Karpas-422 (cell line): ENCODE measurements around the gene RHBDL3. TPM values are rescaled to one million over a fixed set of nuclear protein-coding genes. Genes with fewer than 3 reads are reported as not detected.
"Not testable (repeated sequence)": the region's sequence is repeated elsewhere in the genome, so short reads cannot be mapped to it uniquely, and the experiment has no call there.

ENCODE experiments used
- DNase-seq: peaks from one replicate; pipeline ENCODE4 v3.0.0-alpha.2; 2015
- H2AFZ ChIP-seq: fragments of 200-600 bp; sonication (generic); 2 replicates; pipeline ENCODE4 v1.6.1; 2014; ENCODE audit warnings: antibody characterized with exemption, low read length, mixed read lengths
- H3K27ac ChIP-seq: fragments of 200-600 bp; sonication (generic); 2 replicates; pipeline ENCODE4 v1.5.1; 2014; ENCODE audit warnings: mild to moderate bottlenecking, low read length, moderate library complexity
- H3K27me3 ChIP-seq: fragments of 200-600 bp; sonication (generic); 2 replicates; pipeline ENCODE4 v1.6.1; 2014; ENCODE audit warnings: low read length, mixed read lengths
- H3K36me3 ChIP-seq: fragments of 200-600 bp; sonication (generic); 2 replicates; pipeline ENCODE4 v1.6.1; 2014; ENCODE audit warnings: low read length, mixed read lengths; ENCODE audit not compliant: insufficient read depth
- H3K4me1 ChIP-seq: fragments of 200-600 bp; sonication (generic); 2 replicates; pipeline ENCODE4 v1.6.1; 2014; ENCODE audit warnings: mild to moderate bottlenecking, low read length, mixed read lengths
- H3K4me2 ChIP-seq: fragments of 200-600 bp; sonication (generic); 2 replicates; pipeline ENCODE4 v1.6.1; 2014; ENCODE audit warnings: low read length, low read depth, mild to moderate bottlenecking; ENCODE audit not compliant: poor library complexity, severe bottlenecking
- H3K4me3 ChIP-seq: fragments of 200-600 bp; sonication (generic); 2 replicates; pipeline ENCODE4 v1.5.1; 2014; ENCODE audit warnings: mild to moderate bottlenecking, antibody characterized with exemption, low read length, mixed read lengths
- H3K79me2 ChIP-seq: fragments of 200-600 bp; sonication (generic); 2 replicates; pipeline ENCODE4 v1.6.1; 2014; ENCODE audit warnings: mild to moderate bottlenecking, low read length, mixed read lengths
- H3K9ac ChIP-seq: fragments of 200-600 bp; sonication (generic); 2 replicates; pipeline ENCODE4 v1.6.0; 2014; ENCODE audit warnings: low read length
- H3K9me2 ChIP-seq: fragments of 200-600 bp; sonication (generic), shearing (Covaris generic); replicated peaks from 2 replicates; pipeline ENCODE4 v1.6.0; 2014; ENCODE audit warnings: mild to moderate bottlenecking, low read length, moderate library complexity; ENCODE audit not compliant: insufficient read depth
- H3K9me3 ChIP-seq: fragments of 300-700, 200-600 bp; sonication (generic); 2 replicates; pipeline ENCODE4 v1.6.1; 2014; ENCODE audit warnings: low read length, mixed read lengths
- H4K20me1 ChIP-seq: fragments of 200-600 bp; sonication (generic); 2 replicates; pipeline ENCODE4 v1.6.1; 2014; ENCODE audit warnings: mild to moderate bottlenecking, antibody characterized with exemption, low read length, low read depth; ENCODE audit not compliant: insufficient read depth
- total RNA-seq: library from RNA; depleted of rRNA; stranded (reverse); fragments of >200 nt; shearing (Covaris generic); gene quantifications from 2 replicates; pipeline ENCODE4 v1.2.3, GENCODE V29; 2014; ENCODE audit warnings: low replicate concordance

RHBDL3 gene
- total RNA-seq, 1 experiment from 2014 or later: not detected

- H3K27ac ChIP-seq: peak overlapping the region; percentile 73; the same call in 1 of the 2 replicates
- H3K27me3 ChIP-seq: no peaks in the 10 kb centered on the region
- H3K36me3 ChIP-seq: peaks cover 13% of the 10 kb centered on the region; the same call in 1 of the 2 replicates
- DNase-seq: no peak
- H3K9ac ChIP-seq: peak overlapping the region; percentile 80
- peaks cover 22% of the 10 kb centered on the region for H3K4me1 ChIP-seq
- no peaks in the 10 kb centered on the region for H3K9me2 ChIP-seq
- peak overlapping the region; percentile 88 for H3K4me2 ChIP-seq
- H2AFZ ChIP-seq: peak overlapping the region; percentile 89; the same call in 1 of the 2 replicates
- no peaks in the 10 kb centered on the region for H3K9me3 ChIP-seq
- H3K4me3 ChIP-seq: peak overlapping the region; percentile 76
- peaks cover 14% of the 10 kb centered on the region; the same call in 1 of the 2 replicates for H3K79me2 ChIP-seq
- H4K20me1 ChIP-seq: no peaks in the 10 kb centered on the region
Measured at GRCh38 chr17:32342603-32343325, 77.1 kb downstream of the RHBDL3 start.

GRCh38 chr17:32345951-32346600, 80.4 kb downstream of the RHBDL3 start:
- no peak overlapping the region for H3K4me2 ChIP-seq

GRCh38 chr17:32348483-32348800, 82.8 kb downstream of the RHBDL3 start:
- no peak overlapping the region for H2AFZ ChIP-seq
- no peak overlapping the region for H3K27ac ChIP-seq
- no peak overlapping the region for H3K9ac ChIP-seq
- peaks cover 45% of the 10 kb centered on the region for H3K79me2 ChIP-seq
- H3K9me3 ChIP-seq: no peaks in the 10 kb centered on the region
- H3K4me1 ChIP-seq: peaks cover 27% of the 10 kb centered on the region
- no peak overlapping the region for H3K4me3 ChIP-seq
- H3K9me2 ChIP-seq: no peaks in the 10 kb centered on the region
- peaks cover 19% of the 10 kb centered on the region; the same call in 1 of the 2 replicates for H3K36me3 ChIP-seq
- DNase-seq: no peak
- H4K20me1 ChIP-seq: peaks cover 21% of the 10 kb centered on the region
- no peaks in the 10 kb centered on the region for H3K27me3 ChIP-seq
- H3K4me2 ChIP-seq: peak overlapping the region; percentile 94

More at GRCh38 chr17:32345951-32346600, 80.4 kb downstream of the RHBDL3 start:
- Histone ChIP-seq H3K4me3 (no peak overlapping the region), H3K27ac (no peak overlapping the region), H4K20me1 (peaks cover 4% of the 10 kb centered on the region), H3K27me3 (no peaks in the 10 kb centered on the region), H3K36me3 (peaks cover 2% of the 10 kb centered on the region; the same call in 1 of the 2 replicates), H3K9me2 (no peaks in the 10 kb centered on the region), H2AFZ (no peak overlapping the region), H3K9ac (no peak overlapping the region), H3K4me1 (peaks cover 26% of the 10 kb centered on the region), H3K79me2 (peaks cover 26% of the 10 kb centered on the region), H3K9me3 (no peaks in the 10 kb centered on the region)
- no peak for DNase-seq

GRCh38 chr17:32349503-32349853, 83.8 kb downstream of the RHBDL3 start:
- H3K4me2 ChIP-seq: peak overlapping the region; percentile 94
- peaks cover 54% of the 10 kb centered on the region for H3K79me2 ChIP-seq
- no peak overlapping the region for H2AFZ ChIP-seq
- H3K27ac ChIP-seq: peak overlapping the region; percentile 84
- peaks cover 24% of the 10 kb centered on the region for H3K36me3 ChIP-seq
- H3K9me2 ChIP-seq: no peaks in the 10 kb centered on the region
- H4K20me1 ChIP-seq: peaks cover 28% of the 10 kb centered on the region
- peaks cover 27% of the 10 kb centered on the region for H3K4me1 ChIP-seq
- H3K9me3 ChIP-seq: no peaks in the 10 kb centered on the region
- H3K9ac ChIP-seq: peak overlapping the region; percentile 96
- no peak for DNase-seq
- peak overlapping the region; percentile 91 for H3K4me3 ChIP-seq
- no peaks in the 10 kb centered on the region for H3K27me3 ChIP-seq

DNA sequence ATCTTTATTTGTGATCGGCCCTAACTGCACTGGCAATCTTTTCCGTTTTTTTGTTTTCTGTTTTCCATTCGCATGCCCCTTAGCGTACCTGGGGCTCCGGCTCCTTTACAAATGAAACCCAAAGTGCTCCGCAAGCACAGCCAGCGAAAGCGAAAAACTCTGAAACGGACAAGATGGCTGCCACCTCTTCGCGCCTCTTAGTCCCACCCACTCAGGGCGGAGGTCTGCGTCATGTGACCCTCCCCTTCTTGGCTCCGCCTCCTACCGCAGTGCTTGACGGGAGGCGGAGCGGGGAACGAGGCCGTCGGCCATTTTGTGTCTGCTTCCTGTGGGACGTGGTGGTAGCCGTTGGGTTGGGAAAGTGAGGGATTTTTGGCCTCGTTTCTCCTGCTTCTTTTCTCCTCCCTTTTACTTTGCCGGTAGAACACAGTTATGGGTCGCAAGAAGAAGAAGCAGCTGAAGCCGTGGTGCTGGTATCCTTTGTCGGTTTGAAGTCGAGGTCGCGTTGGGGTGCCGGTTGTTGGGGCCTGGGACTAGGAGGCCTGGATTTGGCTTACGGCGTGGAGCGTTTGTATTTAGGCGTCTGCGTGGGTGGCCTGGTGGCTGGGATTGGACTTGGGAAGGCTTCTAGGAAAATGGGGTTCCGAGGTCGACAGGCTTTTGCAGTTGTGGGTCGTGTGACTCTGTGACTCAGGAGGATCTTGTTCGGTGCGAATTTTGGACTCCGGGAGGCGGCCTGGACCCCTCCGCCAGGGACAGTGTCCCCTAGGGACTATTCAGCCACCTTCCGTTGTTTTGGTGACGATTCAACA, 84.4 kb downstream of the RHBDL3 start, which contains the start of gene ZNF207:
Gene ZNF207, plus strand, starts transcription at position 304 of the 812 bp plus-strand sequence. Its CDS starts 129 bp downstream, at position 433.
- H3K36me3 ChIP-seq: peaks cover 25% of the 10 kb centered on the region
- H3K9ac ChIP-seq: peak within 1 kb of the TSS; percentile 96
- peak within 1 kb of the TSS; percentile 91 for H3K4me3 ChIP-seq
- no peaks in the 10 kb centered on the region for H3K27me3 ChIP-seq
- H3K9me3 ChIP-seq: no peaks in the 10 kb centered on the region
- peaks cover 34% of the 10 kb centered on the region for H4K20me1 ChIP-seq
- peaks cover 60% of the 10 kb centered on the region for H3K79me2 ChIP-seq
- H2AFZ ChIP-seq: no peak within 1 kb of the TSS
- no peaks in the 10 kb centered on the region for H3K9me2 ChIP-seq
- peaks cover 27% of the 10 kb centered on the region for H3K4me1 ChIP-seq
- H3K27ac ChIP-seq: peak within 1 kb of the TSS; percentile 84
- H3K4me2 ChIP-seq: peak within 1 kb of the TSS; percentile 94
- DNase-seq: peak; percentile 99

DNA sequence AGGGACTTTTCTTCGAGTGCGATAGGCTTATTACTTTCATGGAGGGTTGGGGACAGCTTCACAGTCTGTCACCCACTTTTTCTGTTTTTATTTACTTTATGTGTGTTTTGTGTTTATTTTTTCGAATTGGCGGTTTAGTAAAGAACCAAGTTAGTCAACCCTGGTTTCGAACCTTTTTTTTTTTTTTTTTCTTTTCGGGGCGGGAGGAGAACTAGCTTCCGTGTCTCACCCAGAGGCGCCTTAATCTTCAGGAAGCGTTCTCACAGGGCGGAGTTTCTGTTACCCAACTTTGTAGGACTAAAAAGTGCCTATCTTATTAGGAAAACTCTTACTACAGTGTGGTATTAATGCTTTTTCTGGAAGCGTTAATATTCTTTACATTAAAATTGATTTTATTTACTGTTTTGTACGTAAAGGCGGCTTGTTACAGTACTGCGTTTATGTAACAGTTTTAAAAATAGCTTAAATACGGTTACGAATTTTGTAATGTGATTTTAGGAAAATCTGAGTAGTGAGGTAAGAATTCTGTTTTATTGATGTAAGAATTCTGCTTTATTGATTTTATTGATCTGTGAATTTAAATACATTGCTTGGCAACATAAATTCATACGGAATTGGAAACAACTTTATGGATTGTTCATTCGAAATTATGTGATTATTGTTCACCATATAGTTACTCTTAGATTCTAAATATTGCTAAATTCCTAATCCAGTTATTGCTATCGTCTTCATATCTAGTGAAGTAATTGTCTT, 85.2 kb downstream of the RHBDL3 start:
- H3K4me3 ChIP-seq: peak overlapping the region; percentile 91
- H3K79me2 ChIP-seq: peaks cover 67% of the 10 kb centered on the region
- H3K9me2 ChIP-seq: no peaks in the 10 kb centered on the region
- H3K9ac ChIP-seq: peak overlapping the region; percentile 96
- H3K4me2 ChIP-seq: peak overlapping the region; percentile 94
- no peaks in the 10 kb centered on the region for H3K27me3 ChIP-seq
- H3K4me1 ChIP-seq: peaks cover 27% of the 10 kb centered on the region
- H3K9me3 ChIP-seq: no peaks in the 10 kb centered on the region
- peaks cover 33% of the 10 kb centered on the region for H3K36me3 ChIP-seq
- peak; percentile 88 for DNase-seq
- no peak overlapping the region for H2AFZ ChIP-seq
- H3K27ac ChIP-seq: peak overlapping the region; percentile 84
- H4K20me1 ChIP-seq: peaks cover 42% of the 10 kb centered on the region

GRCh38 chr17:32352734-32353133, 87.1 kb downstream of the RHBDL3 start:
- not testable (repeated sequence) for H3K9ac ChIP-seq, DNase-seq, H3K4me3 ChIP-seq, H2AFZ ChIP-seq, H3K27ac ChIP-seq, H3K9me3 ChIP-seq, H3K9me2 ChIP-seq, H3K27me3 ChIP-seq
- peaks cover 27% of the 10 kb centered on the region for H3K4me1 ChIP-seq
- peaks cover 46% of the 10 kb centered on the region for H3K36me3 ChIP-seq
- H3K79me2 ChIP-seq: peaks cover 84% of the 10 kb centered on the region
- H3K4me2 ChIP-seq: peak overlapping the region; percentile 12
- peaks cover 53% of the 10 kb centered on the region for H4K20me1 ChIP-seq
